GM23338 (cell line): ENCODE measurements around the gene INPP5D. TPM values are rescaled to one million over a fixed set of nuclear protein-coding genes. Genes with fewer than 3 reads are reported as not detected.

Source experiments
- ATAC-seq: fragments of 200-7000 bp; cut with Tn5 transposase; 3 replicates; pipeline ENCODE4 v1.9.1; 2020
- DNase-seq: peaks from one replicate; pipeline ENCODE4 v3.0.0-alpha.2; 2015; ENCODE audit warnings: low spot score
- H2AFZ ChIP-seq: fragments of 200-600 bp; sonication (generic); 2 replicates; pipeline ENCODE4 v1.8.0; 2016; ENCODE audit warnings: antibody characterized with exemption, mild to moderate bottlenecking, moderate library complexity
- H3F3A ChIP-seq: fragments of 200-600 bp; sonication (generic); replicated peaks from 2 replicates; pipeline ENCODE4 v1.8.0; 2017; ENCODE audit warnings: antibody characterized with exemption, mixed run types, low read depth
- H3K27ac ChIP-seq: fragments of 200-600 bp; sonication (generic); 2 replicates; pipeline ENCODE4 v1.6.1; 2016; ENCODE audit warnings: low read depth
- H3K27me3 ChIP-seq: fragments of 200-600 bp; sonication (generic); 2 replicates; pipeline ENCODE4 v1.8.0; 2016; ENCODE audit warnings: mild to moderate bottlenecking, mixed run types, moderate library complexity; ENCODE audit not compliant: insufficient read depth
- H3K36me3 ChIP-seq: fragments of 200-600 bp; sonication (generic); 2 replicates; pipeline ENCODE4 v1.8.0; 2016; ENCODE audit warnings: mild to moderate bottlenecking; ENCODE audit not compliant: insufficient read depth
- H3K4me1 ChIP-seq: fragments of 200-600 bp; sonication (generic); 2 replicates; pipeline ENCODE4 v1.8.0; 2016; ENCODE audit warnings: mild to moderate bottlenecking, moderate library complexity; ENCODE audit not compliant: insufficient read depth
- H3K4me2 ChIP-seq: fragments of 200-600 bp; sonication (generic); 2 replicates; pipeline ENCODE4 v1.7.1; 2017; ENCODE audit warnings: mixed run types
- H3K4me3 ChIP-seq: fragments of 200-600 bp; sonication (generic); 2 replicates; pipeline ENCODE4 v1.6.1; 2016; ENCODE audit warnings: mixed run types
- H3K79me2 ChIP-seq: fragments of 200-600 bp; sonication (generic); replicated peaks from 2 replicates; pipeline ENCODE4 v1.8.0; 2017; ENCODE audit warnings: mild to moderate bottlenecking; ENCODE audit not compliant: insufficient read depth
- H3K9me2 ChIP-seq: fragments of 200-600 bp; sonication (generic); 2 replicates; pipeline ENCODE4 v1.8.0; 2017; ENCODE audit not compliant: insufficient read depth
- H4K20me1 ChIP-seq: fragments of 200-600 bp; sonication (generic); replicated peaks from 2 replicates; pipeline ENCODE4 v1.8.0; 2017; ENCODE audit warnings: mild to moderate bottlenecking; ENCODE audit not compliant: insufficient read depth
- H3K27ac Mint-ChIP-seq: 2 replicates; pipeline ENCODE4 v1.8.0; 2020; ENCODE audit warnings: inconsistent platforms, mild to moderate bottlenecking, moderate library complexity, mixed read lengths
- H3K27me3 Mint-ChIP-seq: 3 replicates; pipeline ENCODE4 v1.8.0; 2022; ENCODE audit warnings: low read depth, mild to moderate bottlenecking, moderate library complexity, mixed read lengths, inconsistent platforms; ENCODE audit not compliant: insufficient read depth, poor library complexity
- H3K36me3 Mint-ChIP-seq: 3 replicates; pipeline ENCODE4 v1.8.0; 2021; ENCODE audit warnings: low read depth, mild to moderate bottlenecking, inconsistent platforms, moderate library complexity, mixed read lengths
- H3K4me1 Mint-ChIP-seq: 3 replicates; pipeline ENCODE4 v1.8.0; 2020; ENCODE audit warnings: mild to moderate bottlenecking, inconsistent platforms, mixed read lengths
- H3K4me3 Mint-ChIP-seq: 3 replicates; pipeline ENCODE4 v1.8.0; 2021; ENCODE audit warnings: moderate library complexity, mild to moderate bottlenecking, inconsistent platforms, mixed read lengths
- H3K9me3 Mint-ChIP-seq: 3 replicates; pipeline ENCODE4 v1.8.0; 2020; ENCODE audit warnings: moderate library complexity, mild to moderate bottlenecking, inconsistent platforms, mixed read lengths
- CREB1 ChIP-seq: fragments of 250-450 bp; sonication (Bioruptor Pico); IDR thresholded peaks from 2 replicates; pipeline ENCODE4 v1.5.0; 2020; ENCODE audit warnings: low read depth, mild to moderate bottlenecking, moderate library complexity
- EZH2 ChIP-seq: fragments of 200-600 bp; sonication (generic); IDR thresholded peaks from one replicate; pipeline ENCODE4 v1.8.0; 2017; ENCODE audit warnings: antibody characterized with exemption, mild to moderate bottlenecking, low read depth; ENCODE audit not compliant: unreplicated experiment
- EZH2phosphoT487 ChIP-seq: fragments of 200-600 bp; sonication (generic); IDR thresholded peaks from one replicate; pipeline ENCODE4 v1.8.1; 2018; ENCODE audit warnings: antibody characterized with exemption; ENCODE audit not compliant: unreplicated experiment
- JUNB ChIP-seq: IDR thresholded peaks from one replicate; pipeline ENCODE4 v1.6.1; 2016; ENCODE audit warnings: antibody characterized with exemption; ENCODE audit not compliant: unreplicated experiment
- NANOG ChIP-seq: IDR thresholded peaks from 2 replicates; pipeline ENCODE4 v1.6.1; 2016; ENCODE audit warnings: antibody characterized with exemption, borderline replicate concordance
- POLR2AphosphoS5 ChIP-seq: IDR thresholded peaks from 2 replicates; pipeline ENCODE4 v1.6.1; 2016; ENCODE audit warnings: antibody characterized with exemption, low read depth
- STAT1 ChIP-seq: IDR thresholded peaks from one replicate; pipeline ENCODE4 v1.6.1; 2016; ENCODE audit warnings: antibody characterized with exemption; ENCODE audit not compliant: unreplicated experiment
- ZNF114 ChIP-seq: fragments of 250-450 bp; sonication (Bioruptor Pico); IDR thresholded peaks from 2 replicates; pipeline ENCODE4 v1.5.0; 2020; ENCODE audit warnings: mild to moderate bottlenecking, moderate library complexity
- ZNF331 ChIP-seq: fragments of 250-450 bp; sonication (Bioruptor Pico); IDR thresholded peaks from 2 replicates; pipeline ENCODE4 v1.5.0; 2020; ENCODE audit warnings: low read depth, mild to moderate bottlenecking, moderate library complexity
- polyA plus RNA-seq: library from polyadenylated mRNA; unstranded; fragments of >200 nt; fragmentation: Nextera tagmentation; extraction: Ambion mirVana; gene quantifications from 2 replicates; pipeline ENCODE4 v1.2.1, GENCODE V29; 2016
- total RNA-seq: library from RNA; depleted of rRNA; stranded (reverse); fragments of >200 nt; shearing (Covaris generic); gene quantifications from 2 replicates; pipeline ENCODE4 v1.2.3, GENCODE V29; 2014
- TF ChIP-seq, protein P1 (sequence below): fragments of 250-450 bp; sonication (Bioruptor Pico); IDR thresholded peaks from 2 replicates; pipeline ENCODE4 v1.5.0; 2020; ENCODE audit warnings: mild to moderate bottlenecking, moderate library complexity
- TF ChIP-seq, protein P2 (sequence below): IDR thresholded peaks from 2 replicates; pipeline ENCODE4 v1.6.1; 2016; ENCODE audit warnings: antibody characterized with exemption

Gene INPP5D
- total and polyA plus RNA-seq, 2 experiments from 2014 or later = 6.6 to 8.3 TPM

DNA sequence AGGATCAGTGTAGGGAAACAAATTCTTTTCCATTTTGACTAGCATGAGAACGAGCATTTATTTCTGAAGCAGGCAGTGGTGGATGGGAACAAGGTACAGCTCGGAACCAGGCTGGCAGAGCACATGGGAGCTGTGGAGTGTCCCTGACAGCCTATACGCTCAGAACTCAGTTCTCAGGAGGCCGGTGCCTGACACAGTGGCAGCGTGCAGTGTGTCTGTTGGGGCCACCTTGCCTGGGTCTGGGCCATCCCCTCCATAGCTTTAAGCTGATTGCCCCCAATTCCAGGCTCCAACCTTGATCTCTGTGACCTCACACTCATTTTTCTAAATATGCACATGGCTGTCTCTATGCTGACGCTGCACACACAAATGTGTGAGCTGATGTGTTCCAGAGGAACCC, 136.9 kb downstream of the INPP5D start:
- H3K9me3 Mint-ChIP-seq = peaks cover under 1% of the 10 kb centered on the region; the same call in 1 of the 3 replicates
- H3K79me2 ChIP-seq = no peaks in the 10 kb centered on the region
- ATAC-seq (no peak), DNase-seq (no peak)
- H3K27me3 ChIP-seq = no peaks in the 10 kb centered on the region
- H3K27me3 Mint-ChIP-seq = peaks cover 7% of the 10 kb centered on the region
- H3K27ac Mint-ChIP-seq = no peak overlapping the region
- no peak overlapping the region for H3K4me2 ChIP-seq
- H2AFZ ChIP-seq = no peak overlapping the region
- no peak overlapping the region for H3K27ac ChIP-seq
- H4K20me1 ChIP-seq = no peaks in the 10 kb centered on the region
- H3K4me3 ChIP-seq = no peak overlapping the region
- H3K4me1 Mint-ChIP-seq = peaks cover 10% of the 10 kb centered on the region
- no peaks in the 10 kb centered on the region for H3F3A ChIP-seq
- no peak overlapping the region for H3K4me3 Mint-ChIP-seq
- no peaks in the 10 kb centered on the region for H3K9me2 ChIP-seq
- no peaks in the 10 kb centered on the region for H3K36me3 ChIP-seq
- TF ChIP-seq ZNF114 (CRISPR knock-in tag) (no peak), EZH2 (no peak), STAT1 (no peak), NANOG (no peak), ZNF331 (CRISPR knock-in tag) (no peak), CREB1 (CRISPR knock-in tag) (no peak), JUNB (no peak), POLR2AphosphoS5 (no peak), EZH2phosphoT487 (no peak)
- TF ChIP-seq, protein P1, sequence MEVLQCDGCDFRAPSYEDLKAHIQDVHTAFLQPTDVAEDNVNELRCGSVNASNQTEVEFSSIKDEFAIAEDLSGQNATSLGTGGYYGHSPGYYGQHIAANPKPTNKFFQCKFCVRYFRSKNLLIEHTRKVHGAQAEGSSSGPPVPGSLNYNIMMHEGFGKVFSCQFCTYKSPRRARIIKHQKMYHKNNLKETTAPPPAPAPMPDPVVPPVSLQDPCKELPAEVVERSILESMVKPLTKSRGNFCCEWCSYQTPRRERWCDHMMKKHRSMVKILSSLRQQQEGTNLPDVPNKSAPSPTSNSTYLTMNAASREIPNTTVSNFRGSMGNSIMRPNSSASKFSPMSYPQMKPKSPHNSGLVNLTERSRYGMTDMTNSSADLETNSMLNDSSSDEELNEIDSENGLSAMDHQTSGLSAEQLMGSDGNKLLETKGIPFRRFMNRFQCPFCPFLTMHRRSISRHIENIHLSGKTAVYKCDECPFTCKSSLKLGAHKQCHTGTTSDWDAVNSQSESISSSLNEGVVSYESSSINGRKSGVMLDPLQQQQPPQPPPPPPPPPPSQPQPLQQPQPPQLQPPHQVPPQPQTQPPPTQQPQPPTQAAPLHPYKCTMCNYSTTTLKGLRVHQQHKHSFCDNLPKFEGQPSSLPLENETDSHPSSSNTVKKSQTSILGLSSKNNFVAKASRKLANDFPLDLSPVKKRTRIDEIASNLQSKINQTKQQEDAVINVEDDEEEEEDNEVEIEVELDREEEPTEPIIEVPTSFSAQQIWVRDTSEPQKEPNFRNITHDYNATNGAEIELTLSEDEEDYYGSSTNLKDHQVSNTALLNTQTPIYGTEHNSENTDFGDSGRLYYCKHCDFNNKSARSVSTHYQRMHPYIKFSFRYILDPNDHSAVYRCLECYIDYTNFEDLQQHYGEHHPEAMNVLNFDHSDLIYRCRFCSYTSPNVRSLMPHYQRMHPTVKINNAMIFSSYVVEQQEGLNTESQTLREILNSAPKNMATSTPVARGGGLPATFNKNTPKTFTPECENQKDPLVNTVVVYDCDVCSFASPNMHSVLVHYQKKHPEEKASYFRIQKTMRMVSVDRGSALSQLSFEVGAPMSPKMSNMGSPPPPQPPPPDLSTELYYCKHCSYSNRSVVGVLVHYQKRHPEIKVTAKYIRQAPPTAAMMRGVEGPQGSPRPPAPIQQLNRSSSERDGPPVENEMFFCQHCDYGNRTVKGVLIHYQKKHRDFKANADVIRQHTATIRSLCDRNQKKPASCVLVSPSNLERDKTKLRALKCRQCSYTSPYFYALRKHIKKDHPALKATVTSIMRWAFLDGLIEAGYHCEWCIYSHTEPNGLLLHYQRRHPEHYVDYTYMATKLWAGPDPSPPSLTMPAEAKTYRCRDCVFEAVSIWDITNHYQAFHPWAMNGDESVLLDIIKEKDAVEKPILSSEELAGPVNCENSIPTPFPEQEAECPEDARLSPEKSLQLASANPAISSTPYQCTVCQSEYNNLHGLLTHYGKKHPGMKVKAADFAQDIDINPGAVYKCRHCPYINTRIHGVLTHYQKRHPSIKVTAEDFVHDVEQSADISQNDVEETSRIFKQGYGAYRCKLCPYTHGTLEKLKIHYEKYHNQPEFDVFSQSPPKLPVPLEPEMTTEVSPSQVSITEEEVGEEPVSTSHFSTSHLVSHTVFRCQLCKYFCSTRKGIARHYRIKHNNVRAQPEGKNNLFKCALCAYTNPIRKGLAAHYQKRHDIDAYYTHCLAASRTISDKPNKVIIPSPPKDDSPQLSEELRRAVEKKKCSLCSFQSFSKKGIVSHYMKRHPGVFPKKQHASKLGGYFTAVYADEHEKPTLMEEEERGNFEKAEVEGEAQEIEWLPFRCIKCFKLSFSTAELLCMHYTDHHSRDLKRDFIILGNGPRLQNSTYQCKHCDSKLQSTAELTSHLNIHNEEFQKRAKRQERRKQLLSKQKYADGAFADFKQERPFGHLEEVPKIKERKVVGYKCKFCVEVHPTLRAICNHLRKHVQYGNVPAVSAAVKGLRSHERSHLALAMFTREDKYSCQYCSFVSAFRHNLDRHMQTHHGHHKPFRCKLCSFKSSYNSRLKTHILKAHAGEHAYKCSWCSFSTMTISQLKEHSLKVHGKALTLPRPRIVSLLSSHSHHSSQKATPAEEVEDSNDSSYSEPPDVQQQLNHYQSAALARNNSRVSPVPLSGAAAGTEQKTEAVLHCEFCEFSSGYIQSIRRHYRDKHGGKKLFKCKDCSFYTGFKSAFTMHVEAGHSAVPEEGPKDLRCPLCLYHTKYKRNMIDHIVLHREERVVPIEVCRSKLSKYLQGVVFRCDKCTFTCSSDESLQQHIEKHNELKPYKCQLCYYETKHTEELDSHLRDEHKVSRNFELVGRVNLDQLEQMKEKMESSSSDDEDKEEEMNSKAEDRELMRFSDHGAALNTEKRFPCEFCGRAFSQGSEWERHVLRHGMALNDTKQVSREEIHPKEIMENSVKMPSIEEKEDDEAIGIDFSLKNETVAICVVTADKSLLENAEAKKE (CRISPR knock-in tag) = no peak
- TF ChIP-seq, protein P2, sequence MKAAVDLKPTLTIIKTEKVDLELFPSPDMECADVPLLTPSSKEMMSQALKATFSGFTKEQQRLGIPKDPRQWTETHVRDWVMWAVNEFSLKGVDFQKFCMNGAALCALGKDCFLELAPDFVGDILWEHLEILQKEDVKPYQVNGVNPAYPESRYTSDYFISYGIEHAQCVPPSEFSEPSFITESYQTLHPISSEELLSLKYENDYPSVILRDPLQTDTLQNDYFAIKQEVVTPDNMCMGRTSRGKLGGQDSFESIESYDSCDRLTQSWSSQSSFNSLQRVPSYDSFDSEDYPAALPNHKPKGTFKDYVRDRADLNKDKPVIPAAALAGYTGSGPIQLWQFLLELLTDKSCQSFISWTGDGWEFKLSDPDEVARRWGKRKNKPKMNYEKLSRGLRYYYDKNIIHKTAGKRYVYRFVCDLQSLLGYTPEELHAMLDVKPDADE = no peak
- H3K4me1 ChIP-seq = no peaks in the 10 kb centered on the region
- peaks cover 4% of the 10 kb centered on the region; the same call in 1 of the 3 replicates for H3K36me3 Mint-ChIP-seq
